Hematopoietic multipotent progenitor cell treated with erythropoietin and hydrocortisone succinate and interleukin-3 and kit ligand, for 4 days (in vitro differentiated cells): Measurements from ENCODE around the gene POU2F1.
"Not testable (repeated sequence)": the region's sequence is repeated elsewhere in the genome, so short reads cannot be mapped to it uniquely, and the experiment has no call there.

Experiments
- DNase-seq: peaks from one replicate; pipeline ENCODE4 v3.0.0-alpha.2; 2015

The POU2F1 gene

DNA sequence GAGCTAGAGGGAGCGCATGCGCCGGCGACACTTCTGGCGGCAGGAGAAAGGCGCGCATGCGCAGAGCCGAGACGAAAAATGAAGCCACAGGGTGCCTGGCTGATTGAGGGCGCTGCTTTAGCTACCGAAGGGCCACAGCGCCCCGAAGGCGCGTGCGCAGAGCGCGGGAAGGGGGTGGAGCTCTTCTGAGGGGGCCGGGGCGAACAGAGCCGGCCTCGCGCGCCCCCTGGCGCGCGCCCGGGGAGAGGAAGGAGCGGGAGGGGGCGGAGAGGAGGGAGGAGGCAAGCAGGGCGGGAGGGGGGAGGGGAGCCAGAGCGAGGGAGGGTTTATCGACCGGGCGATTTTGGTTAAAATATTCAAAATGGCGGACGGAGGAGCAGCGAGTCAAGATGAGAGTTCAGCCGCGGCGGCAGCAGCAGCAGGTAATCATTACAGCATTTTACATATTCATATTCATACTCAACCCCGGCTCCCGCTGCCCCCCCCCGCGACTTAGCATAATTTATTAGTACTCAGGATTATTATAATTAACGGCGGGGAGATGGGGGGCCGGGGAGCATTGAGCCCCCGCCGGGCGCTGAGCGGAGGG lies at the start of gene POU2F1:
Gene POU2F1, plus strand, starts transcription at position 350 of the 589 bp plus-strand sequence. Its CDS starts 12 bp downstream, at position 362.
- DNase-seq = peak; percentile 99

DNA sequence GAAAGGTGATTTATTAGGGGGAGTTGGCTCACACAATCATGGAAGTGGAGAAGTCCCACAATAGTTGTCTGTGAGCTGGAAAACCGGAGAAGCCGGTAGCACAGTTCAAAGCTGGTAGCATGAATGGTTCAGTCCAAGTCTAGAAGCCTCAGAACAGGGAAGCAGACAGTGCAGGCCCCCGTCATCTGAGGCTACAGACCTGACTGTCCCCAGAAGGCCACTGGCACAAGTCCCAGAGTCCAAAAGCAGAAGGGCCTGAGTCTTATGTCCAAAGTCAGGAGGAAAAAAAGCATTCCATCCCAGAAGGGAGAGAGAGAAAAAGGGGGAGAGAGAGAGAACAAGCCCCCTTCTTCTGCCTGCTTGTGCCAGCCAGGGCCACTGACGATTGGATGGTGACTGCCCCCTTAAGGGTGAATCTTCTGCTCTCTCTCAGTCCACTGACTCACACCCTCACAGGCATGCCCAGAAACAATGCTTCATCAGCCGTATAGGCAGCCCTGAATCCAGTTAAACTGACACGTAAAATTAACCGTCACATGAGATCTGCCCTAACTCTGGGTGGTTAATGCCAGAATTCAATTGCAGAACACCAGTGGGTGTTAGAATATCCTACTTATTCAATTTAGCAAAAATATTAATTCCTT lies 49.3 kb upstream of the POU2F1 start:
- no peak for DNase-seq

DNA sequence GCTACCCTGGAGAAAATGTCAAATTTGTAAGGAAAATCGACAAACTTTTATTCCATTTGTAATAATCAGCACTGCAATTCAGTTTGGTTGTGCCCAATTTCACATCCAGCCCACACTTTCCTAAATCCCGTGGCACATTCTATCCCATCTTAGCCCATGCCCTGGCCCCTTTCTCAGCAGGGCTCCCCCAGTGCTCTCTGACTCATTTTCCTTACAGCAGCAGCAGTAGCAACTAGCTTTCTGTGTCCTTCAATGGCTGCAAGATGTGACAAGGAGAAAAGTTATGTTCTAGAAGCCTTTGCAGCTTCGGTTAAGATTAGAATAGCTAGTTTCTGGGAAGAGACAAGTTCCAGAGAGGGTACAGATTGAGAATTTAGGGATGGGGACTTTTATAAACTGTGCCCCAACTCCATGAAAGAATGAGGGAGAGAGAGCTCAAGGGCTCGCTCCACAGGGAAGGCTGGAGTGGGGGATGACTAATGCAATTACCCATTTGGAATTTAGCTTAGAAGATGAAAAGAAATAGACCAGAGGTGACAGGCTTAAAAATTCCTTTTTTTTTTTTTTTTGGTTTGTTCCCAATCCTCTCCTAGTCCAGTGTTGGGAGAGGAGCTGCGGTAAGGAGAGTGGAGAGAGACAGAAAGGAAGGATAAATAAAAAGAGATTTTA lies 47.0 kb upstream of the POU2F1 start:
- DNase-seq = no peak

DNA sequence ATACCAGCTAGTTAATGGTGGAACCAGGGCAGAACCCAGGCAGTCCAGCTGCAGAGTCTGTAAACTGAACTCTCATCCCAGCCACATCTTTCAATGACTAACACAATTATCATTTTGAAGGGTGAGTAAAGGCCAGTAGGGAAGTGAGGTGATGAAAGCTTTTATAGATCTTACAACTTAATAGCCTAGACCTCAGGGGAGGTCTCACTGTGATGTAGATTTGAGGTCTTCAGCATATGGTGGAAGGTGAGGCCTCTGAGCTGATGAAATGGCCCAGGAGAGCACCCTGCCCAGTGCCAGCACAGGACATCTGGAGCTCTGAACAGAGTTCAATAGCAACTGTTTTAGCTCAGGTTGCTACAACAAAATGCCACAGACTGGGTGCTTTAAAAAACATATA lies 44.8 kb upstream of the POU2F1 start:
- no peak for DNase-seq

DNA sequence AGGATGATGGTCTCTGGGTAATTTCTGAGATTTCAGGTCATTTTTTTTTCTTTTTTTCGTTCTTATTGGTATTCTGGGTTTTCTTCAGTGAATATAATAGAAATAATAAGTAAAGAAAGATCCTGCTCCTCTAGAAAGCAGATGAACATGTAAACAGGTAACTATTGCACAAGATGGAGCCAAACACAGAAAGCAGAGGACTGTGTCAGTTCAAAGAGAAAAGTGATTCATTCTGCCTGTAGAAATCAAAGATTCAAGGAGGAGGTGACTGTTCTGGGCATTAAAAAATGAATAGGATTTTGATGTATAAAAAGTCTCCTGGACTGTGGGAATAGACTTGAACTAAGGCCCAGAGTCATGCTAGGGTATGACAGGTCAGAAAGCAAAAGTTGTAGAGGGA lies 41.9 kb upstream of the POU2F1 start:
- DNase-seq = no peak

DNA sequence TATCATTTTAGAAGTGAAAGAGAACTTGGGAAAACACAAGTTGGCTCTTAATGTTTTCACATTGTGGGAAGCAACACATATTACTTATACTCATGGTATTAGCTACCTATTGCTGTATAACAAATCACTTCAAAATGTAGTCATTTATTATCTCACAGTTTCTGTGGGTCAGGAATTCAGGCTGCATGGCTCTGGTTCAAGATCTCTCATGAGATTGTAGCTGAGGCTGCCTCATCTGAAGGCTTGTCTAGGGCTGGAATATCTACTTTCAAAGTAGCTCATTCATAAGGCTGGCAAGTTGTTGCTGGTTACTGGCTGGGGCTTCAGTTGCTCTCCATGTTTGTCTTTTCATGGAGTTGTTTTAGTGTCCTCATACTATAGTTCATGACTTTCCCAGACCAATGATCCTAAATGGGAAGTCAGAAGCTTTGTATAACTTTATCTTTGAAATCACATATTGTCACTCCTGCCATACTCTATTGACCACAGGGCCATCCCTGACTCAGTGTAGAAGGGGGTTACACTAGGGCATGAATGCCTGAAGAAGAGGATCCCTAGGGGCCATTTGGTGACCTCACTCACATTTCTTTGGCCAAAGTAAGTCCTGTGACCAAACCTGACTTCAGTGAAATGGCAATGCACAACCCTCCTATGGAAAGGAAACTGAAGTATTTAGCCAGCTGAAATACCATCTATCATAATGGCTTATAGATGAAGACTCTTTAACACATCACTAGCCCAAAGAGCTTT lies 37.9 kb upstream of the POU2F1 start:
- no peak for DNase-seq

DNA sequence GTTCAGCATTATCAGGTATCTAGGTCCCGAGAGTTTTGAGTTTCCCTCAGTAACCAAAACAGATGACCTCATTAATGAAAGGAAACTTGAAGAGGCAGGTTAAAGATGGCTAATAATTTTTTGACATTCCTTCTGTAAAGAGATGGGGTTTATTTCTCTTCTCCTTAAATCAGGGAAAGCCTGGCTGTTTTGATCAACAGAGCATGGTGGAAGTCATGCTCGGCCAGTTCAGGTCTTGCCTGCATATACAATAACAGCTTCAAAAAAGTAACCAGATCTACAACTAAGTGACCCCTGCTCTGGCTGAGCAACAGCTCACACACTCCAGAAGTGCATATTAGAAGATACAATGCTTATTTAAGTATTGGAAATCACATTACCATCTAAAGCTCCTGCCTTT lies 36.6 kb upstream of the POU2F1 start:
- no peak for DNase-seq

DNA sequence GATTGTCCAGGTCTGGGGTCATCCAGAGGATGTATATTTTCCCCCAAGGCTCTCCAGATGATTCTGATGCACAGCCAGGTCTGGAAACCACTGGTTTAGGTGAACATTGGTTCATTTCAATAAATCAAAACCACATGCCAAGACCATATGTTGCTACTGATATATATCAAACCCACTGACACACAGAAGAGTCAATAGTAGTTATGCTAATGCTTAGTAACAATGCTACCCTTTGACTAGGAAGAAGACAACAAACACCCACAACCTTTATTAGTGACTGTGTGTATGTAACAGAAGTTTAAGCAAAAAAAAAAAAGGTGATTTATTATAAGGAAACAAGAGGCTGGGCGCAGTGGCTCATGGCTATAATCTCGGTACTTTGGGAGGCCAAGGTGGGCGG lies 35.6 kb upstream of the POU2F1 start:
- no peak for DNase-seq

DNA sequence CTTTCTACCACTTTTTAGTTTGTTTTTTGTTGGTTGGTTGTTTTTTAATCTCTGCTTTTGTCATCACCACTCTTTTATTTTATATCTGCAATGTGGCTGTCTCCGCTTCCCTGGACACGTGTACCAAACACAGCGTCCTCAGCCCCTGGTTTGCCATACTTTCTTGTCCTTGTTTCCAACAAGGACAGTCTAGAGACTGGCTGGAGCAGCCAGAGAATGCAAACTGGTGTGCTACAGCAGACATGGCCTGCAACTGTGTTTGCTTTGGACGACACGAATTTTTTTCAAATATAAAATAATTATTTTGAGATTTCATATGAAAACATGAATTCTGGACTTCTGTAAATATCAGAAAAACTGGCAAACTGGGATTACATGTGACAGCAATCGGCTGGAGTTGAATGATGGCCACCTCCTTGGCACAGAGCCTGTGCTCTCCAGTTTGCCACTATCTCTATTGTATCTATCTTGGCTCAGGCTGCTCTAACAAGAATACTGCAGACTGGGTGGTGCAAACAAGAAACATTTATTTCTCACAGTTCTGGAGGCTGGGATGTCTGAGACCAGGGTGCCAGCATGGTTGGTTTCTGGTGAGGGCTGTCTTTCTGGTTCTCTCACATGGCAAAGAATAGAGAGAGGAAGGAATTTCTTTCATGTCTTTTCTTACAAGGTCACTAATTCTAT lies 34.6 kb upstream of the POU2F1 start:
- no peak for DNase-seq

DNA sequence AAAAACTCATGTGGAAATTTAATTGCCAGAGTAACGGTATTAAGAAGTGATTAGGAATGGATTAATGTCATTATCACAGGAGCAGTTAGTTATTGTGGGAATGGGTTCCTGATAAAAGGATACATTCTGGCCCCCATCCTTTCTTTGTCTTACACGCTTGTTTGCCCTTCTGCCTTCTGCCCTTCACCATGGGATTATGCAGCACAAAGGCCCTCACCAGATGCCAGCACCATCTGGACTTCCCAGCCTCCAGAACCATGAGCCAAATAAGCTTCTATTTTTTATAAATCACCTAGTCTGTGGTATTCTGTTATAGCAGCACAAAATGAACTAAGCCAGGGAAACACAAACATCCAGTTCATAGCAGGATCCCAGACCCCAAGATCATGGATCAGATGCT lies 33.9 kb upstream of the POU2F1 start:
- no peak for DNase-seq

DNA sequence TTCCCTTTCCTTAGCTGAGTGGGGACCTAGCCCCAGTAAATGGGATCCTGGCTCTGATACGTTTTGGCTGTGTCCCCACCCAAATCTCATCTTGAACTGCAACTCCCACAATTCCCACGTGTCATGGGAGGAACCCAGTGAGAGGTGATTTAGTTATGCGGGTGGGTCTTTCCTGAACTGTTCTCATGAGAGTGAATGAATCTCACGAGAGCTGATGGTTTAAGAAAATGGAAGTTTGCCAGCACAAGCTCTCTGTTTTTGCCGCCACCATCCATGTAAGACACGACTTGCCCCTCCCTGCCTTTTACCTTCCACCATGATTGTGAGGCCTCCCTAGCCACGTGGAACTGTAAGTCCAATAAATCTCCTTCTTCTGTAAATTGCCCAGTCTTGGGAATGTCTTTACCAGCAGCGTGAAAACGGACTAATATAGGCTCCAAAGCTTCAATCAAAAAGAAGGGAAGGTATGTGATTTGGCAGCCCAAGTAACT lies 29.9 kb upstream of the POU2F1 start:
- no peak for DNase-seq

DNA sequence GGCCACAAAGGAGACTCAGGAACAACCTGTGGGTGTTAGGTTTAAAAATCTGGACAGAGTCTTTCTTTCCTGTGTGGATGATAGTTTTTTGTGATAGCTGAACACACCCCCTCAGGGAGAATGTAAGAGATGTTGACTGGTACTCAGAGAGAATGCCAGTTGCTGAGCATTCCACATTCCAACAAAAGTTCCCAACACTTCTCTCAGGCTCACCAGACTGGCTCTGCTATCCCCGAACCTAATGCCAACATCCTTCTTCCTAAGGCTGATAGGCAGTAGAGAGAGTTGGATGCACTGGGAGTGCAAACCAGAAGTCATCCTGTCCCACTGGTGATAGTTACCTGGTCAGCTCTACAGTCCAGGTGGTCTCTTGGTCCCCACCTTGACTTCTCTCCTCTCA lies 28.7 kb upstream of the POU2F1 start:
- no peak for DNase-seq

DNA sequence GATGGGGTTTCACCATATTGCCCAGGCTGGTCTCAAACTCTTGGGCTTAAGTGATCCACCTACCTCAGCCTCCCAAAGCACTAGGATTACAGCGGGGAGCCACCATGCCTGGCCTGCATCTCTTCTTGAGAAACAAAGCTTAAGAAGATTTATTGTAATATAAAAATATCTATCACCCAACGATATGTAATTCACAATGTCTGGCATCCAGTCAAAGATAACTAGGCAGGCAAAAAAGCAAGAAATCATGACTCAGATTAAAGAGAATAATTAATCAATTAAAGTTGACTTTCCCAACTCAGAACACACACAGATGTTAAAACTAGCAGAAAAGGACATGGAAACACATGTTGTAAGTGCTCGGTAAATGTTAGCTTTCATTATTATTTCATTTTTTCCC lies 26.5 kb upstream of the POU2F1 start:
- no peak for DNase-seq

DNA sequence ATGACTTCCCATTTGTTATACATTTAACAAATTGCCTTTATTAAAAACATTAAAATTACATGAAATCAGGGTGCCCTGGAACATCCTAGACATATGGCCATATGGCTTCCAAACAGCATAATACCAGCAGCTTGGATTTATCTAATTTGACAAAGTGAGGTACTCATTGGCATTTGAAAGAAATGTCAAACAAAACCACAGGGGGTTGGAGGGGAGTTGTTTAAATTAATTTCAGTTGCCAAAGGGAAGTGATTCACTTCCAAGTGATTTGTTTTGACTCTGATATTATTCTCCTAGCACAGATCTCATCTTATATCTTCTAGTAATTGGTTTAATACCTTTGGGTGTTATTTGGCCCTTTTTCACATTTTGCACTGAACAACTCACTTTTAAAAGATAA lies 24.5 kb upstream of the POU2F1 start:
- no peak for DNase-seq

DNA sequence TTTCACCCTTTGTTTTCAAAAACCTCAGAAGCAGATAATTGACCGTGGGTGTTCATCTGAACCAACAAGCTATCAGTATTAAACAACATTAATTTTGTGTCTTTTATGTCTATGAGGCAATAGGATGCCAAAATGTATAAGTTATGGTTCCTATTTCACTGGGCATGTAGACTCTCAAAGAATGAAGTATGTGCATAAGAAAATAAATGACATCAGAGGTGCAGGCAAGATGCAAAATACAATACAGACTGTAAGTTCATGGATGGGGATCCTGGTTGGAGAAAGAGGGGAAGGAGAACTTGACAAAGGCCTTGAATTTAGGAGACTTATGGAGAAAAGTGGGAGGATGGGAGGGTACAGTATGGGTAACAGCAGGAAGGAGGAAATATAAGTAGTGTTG lies 23.4 kb upstream of the POU2F1 start:
- DNase-seq = no peak

DNA sequence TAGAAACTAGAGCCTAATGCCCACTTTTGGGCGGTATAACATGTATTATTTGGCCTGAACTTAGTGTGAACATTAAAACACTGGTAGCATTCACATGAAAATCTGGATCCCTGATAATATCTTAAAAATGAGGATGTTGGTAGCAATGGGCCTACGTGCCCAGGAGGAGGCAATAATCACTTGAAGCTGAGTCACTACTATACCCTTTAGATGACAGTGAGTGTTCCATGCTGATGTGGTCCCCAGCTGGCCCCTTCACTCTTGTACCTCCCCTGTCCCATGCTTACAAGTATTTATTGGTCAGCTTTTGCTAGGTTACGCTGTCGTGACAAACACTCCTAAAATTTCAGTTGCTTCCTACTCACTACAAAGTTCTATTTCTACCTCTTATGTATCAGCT lies 23.0 kb upstream of the POU2F1 start:
- peak; percentile 35 for DNase-seq

DNA sequence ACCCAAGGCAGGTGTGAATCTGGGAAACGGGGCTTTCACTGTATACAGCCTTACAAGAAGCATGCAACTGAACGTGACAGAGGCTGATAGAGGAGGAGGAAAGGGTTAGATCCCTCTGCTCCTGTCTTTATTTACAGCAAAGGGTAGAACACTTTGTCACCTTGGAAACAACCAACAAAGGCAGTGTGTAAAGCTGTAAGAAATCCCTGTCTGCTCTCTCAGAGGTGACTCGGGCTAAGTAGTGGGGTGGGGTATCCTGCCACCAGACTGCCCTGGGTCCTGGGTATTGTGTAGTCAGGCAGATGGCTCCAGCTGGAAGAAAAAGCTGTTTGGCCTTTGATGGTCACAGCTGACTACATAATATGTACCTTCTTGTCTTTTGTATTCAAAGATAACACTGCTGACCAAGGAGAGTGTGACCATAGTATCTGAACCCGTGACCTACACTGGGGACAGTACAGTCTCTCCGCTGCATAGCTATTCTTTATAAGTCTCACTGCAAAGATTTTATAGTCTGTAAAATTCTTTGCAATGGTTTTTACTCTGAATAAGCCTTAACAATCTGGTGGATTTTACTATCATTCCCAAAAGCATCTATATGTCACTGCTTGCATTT lies 22.1 kb upstream of the POU2F1 start:
- no peak for DNase-seq

DNA sequence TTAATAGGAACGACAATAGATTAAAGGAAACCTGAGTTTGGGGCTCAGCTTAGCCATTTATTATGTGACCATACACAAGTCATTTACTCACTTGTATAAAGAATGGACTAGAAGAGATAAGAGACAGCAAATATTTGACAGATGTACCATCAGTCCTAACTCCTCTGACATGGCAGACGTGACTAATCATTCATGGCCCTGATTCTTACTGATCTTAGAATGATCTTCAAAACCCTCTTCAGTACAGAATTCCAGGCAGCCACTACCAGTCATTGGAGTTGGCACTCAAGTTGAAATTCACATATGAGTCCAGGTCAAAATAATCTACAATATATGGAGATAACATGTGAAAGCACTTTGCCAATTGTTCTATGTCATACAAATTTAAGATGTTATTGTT lies 21.0 kb upstream of the POU2F1 start:
- DNase-seq = no peak

DNA sequence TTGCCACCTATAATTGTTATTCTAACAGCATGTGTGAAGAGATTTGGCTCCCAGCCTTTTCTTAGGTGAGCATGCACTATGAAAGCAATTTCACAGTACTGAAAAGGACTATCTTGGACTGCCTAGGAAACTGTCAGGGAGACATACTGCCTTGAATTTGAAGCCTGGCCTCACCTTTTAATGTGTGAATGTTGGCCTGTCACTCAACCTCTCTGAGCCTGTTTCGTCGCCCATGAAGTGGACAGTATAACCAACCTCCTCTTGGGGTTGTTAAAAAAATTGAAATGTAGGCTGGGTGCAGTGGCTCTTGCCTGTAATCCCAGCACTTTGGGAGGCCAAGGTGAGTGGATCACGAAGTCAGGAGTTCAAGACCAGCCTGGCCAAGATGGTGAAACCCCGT lies 20.4 kb upstream of the POU2F1 start:
- no peak for DNase-seq

DNA sequence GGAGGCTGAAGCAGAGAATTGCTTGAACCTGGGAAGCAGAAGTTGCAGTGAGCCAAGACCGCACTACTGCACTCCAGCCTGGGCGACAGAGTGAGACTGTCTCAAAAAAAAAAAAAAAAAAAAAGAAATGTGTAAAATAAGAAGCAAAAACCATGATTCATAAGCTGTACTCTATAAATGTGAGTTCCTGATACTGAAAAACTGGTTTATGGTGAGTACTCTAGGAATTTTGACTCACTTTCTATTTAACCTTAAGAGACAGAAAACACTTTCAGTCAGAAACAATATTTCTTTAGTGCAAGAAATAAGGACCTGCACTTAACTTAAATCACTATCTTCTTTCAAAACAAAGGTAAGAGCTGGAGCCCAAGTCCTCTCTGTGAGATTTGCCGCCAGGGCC lies 19.9 kb upstream of the POU2F1 start:
- DNase-seq = no peak

DNA sequence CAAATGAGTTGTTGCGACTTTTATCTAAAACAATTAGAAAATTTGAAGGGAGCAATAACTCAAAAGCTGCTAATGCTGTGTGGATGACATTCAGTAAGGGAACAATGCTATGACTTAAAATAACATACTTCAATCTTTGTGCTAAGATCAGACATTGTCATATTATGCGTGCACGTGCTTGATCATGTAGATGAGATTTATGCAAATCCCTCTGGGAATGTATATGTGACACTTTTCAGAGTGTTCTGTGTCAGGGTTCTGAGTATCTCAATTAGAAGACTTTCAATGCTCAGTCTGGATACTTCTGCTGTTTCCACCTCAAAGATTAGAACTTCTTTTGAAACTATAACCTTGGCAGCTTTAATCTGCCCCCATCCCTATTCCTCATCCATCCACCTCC lies 18.6 kb upstream of the POU2F1 start:
- no peak for DNase-seq

DNA sequence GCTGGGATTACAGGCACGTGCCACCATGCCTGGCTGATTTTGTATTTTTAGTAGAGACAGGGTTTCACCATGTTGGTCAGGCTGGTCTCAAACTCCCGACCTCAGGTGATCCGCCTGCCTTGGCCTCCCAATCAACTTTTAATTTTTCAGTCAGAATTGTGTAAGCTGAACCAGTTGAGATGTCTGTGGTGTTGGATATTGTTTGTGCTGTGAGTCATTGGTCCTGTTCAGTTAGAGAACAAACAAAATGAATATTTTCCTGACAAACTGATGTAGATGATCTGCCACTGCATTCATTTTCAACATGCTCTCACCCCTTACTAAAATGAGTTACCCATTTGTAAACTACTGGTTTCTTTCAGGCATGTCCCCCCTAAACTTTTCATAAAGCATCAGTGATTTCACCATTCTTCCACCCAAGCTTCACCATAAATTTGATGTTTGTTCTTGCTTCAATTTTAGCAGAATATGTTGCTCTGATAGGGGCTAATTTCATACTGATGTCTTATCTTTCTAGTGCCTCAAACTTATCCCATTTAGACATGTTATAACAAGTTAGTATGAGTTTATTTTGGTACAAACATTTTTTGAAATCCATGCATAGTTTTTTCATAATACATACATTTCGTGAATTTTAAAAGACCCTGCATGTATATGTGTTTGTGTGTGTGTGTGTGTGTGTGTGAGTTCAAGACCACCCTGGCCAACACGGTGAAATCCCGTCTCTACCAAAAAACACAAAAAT lies 15.2 kb upstream of the POU2F1 start:
- not testable (repeated sequence) for DNase-seq
